Fibroblast of pulmonary artery (primary cell): Measurements from ENCODE around the gene TRIML2.

Experiments
- DNase-seq: peaks from one replicate; pipeline ENCODE4 v3.0.0-alpha.2; 2010; ENCODE audit warnings: low read depth
- H3K4me3 ChIP-seq: replicated peaks from 2 replicates; pipeline ENCODE4 v1.5.1; 2011; ENCODE audit warnings: low read depth, mild to moderate bottlenecking, control low read depth, low read length, moderate library complexity
- CTCF ChIP-seq: IDR thresholded peaks from 2 replicates; pipeline ENCODE4 v1.5.1; 2011; ENCODE audit warnings: mild to moderate bottlenecking, control low read depth, low read length, inconsistent platforms; ENCODE audit errors: missing control alignments

The TRIML2 gene

GRCh38 chr4:188110036-188110435 lies 633 bp upstream of the TRIML2 start:
- no peak for DNase-seq
- TF ChIP-seq CTCF: no peak

GRCh38 chr4:188107931-188108843 lies 1.2 kb downstream of the TRIML2 start:
- no peak overlapping the region for H3K4me3 ChIP-seq
- DNase-seq: no peak
- TF ChIP-seq CTCF: no peak

More at GRCh38 chr4:188110036-188110435, 633 bp upstream of the TRIML2 start:
- H3K4me3 ChIP-seq: no peak overlapping the region

GRCh38 chr4:188106454-188106853 lies 2.9 kb downstream of the TRIML2 start:
- TF ChIP-seq CTCF: no peak
- no peak for DNase-seq
- no peak overlapping the region for H3K4me3 ChIP-seq

- DNase-seq: no peak
- no peak overlapping the region for H3K4me3 ChIP-seq
- no peak for TF ChIP-seq CTCF
Observed at GRCh38 chr4:188092824-188093223, 16.6 kb downstream of the TRIML2 start.

GRCh38 chr4:188086858-188087257 lies 22.5 kb downstream of the TRIML2 start:
- DNase-seq: no peak
- no peak for TF ChIP-seq CTCF
- H3K4me3 ChIP-seq: no peak overlapping the region

- TF ChIP-seq CTCF: no peak
- no peak overlapping the region for H3K4me3 ChIP-seq
- DNase-seq: no peak
Observed at GRCh38 chr4:188082796-188083195, 26.6 kb downstream of the TRIML2 start.

GRCh38 chr4:188078116-188078515 lies 31.3 kb downstream of the TRIML2 start:
- no peak for DNase-seq
- H3K4me3 ChIP-seq: no peak overlapping the region
- no peak for TF ChIP-seq CTCF
